Retinal pigment epithelial cell (primary cell): ENCODE data around the gene ATOH1.

Source experiments
- DNase-seq: peaks from one replicate; pipeline ENCODE4 v3.0.0-alpha.2; 2010; ENCODE audit warnings: low read depth
- H3K4me3 ChIP-seq: 2 replicates; pipeline ENCODE4 v1.5.1; 2011; ENCODE audit warnings: mild to moderate bottlenecking, low read length, control low read depth, moderate library complexity
- CTCF ChIP-seq: conservative IDR thresholded peaks from 2 replicates; pipeline ENCODE4 v1.5.1; 2011; ENCODE audit warnings: low read depth, low read length, control low read depth, inconsistent platforms

The ATOH1 gene, protein sequence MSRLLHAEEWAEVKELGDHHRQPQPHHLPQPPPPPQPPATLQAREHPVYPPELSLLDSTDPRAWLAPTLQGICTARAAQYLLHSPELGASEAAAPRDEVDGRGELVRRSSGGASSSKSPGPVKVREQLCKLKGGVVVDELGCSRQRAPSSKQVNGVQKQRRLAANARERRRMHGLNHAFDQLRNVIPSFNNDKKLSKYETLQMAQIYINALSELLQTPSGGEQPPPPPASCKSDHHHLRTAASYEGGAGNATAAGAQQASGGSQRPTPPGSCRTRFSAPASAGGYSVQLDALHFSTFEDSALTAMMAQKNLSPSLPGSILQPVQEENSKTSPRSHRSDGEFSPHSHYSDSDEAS

GRCh38 chr4:93828332-93828994 is at the start of gene ATOH1:
ATOH1 (plus strand) TSS chr4:93828753; CDS start chr4:93828927, 174 bp downstream.
- H3K4me3 ChIP-seq: peak within 1 kb of the TSS; percentile 50
- no peak for DNase-seq

GRCh38 chr4:93779228-93779627 is 49.3 kb upstream of the ATOH1 start:
- TF ChIP-seq CTCF: no peak
- no peak overlapping the region for H3K4me3 ChIP-seq
- no peak for DNase-seq

More at GRCh38 chr4:93828332-93828994, at the start of gene ATOH1:
- TF ChIP-seq CTCF: no peak

- no peak for DNase-seq
- TF ChIP-seq CTCF: no peak
- no peak overlapping the region for H3K4me3 ChIP-seq
Measured at GRCh38 chr4:93780080-93780479, 48.5 kb upstream of the ATOH1 start.

DNA sequence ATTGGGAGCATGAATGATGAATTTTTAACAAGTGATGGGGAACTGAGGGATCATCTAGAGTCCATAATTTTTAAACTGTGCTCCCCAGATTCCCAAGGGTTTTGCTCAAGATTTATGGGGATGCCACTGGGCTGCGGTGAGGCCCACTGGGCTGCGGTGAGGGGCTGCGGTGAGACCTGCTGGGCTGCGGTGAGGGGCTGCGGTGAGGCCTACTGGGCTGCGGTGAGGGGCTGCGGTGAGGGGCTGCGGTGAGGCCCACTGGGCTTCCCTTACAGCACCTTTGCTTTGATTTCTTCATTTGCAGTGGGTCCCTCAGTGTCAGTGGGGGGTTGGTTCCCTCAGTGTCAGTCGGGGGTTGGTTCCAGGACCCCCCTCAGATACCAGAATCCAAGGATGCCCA is 47.4 kb upstream of the ATOH1 start:
- H3K4me3 ChIP-seq: no peak overlapping the region
- TF ChIP-seq CTCF: no peak
- no peak for DNase-seq

DNA sequence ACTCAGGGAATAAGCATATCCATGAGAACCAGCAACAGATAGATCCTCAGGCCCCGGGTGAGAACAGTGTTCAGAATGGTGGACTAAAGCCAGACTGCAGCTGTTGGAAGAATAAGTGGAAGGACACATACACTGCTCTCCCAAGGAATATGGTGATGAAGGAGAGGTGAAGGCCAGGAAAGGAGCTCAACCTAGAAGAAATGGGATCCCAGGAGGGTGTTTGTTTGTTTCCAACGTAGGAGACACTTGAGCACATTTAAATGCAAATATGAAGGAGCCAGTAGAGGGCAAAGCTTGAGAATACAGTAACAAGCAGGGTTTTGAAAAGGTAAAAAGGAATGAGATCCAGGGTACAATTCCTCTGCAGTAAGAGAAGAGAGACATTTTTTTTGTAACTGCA is 42.4 kb upstream of the ATOH1 start:
- H3K4me3 ChIP-seq: no peak overlapping the region
- no peak for TF ChIP-seq CTCF
- no peak for DNase-seq

DNA sequence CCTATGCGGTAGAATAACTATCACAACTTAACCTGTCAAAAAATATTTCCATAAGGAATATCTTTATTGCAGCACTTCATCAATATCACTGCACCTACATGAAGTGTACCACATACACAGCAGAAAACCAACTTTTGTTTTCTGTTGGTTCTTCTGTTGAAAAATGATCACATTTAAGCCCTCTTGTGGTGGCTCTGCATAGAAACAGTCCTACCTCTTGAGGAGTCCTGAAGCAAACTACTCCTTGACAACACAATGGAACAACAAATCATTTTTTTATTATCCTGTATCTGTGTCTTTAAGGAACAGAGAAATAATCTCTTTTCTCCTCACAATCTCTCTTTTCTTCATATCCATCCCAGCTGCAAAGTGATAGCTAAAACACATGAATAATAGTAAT is 39.8 kb upstream of the ATOH1 start:
- no peak overlapping the region for H3K4me3 ChIP-seq
- peak; percentile 68 for TF ChIP-seq CTCF
- DNase-seq: no peak

DNA sequence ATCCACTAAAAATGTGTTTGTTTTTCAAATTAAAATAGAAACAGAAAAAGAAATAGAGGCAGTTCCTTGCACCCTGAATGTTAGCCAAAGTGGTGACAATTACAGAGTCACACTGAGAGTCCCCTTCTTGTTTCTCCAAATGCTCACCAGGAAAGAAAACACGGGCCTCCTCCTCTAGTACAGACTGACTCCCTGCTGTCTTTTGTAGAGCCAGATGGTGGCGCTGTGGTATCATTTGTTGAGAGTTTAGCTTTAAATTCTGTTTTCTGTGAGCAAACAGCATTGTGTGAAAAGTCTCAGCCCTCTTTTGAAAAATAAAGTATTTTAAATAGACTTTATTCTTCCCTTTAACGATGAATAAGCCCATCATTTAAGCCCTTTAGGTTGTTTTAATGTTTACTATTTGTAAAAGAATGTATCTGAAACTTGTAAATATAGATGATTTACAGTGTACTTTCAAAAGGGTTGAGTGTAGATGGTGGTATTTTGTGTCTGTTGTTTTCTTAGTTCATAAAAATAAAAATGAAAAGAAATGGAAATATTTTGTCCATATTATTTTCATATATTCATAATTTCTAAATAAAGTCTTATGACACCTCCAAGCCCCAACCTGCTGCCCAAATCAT is 36.9 kb upstream of the ATOH1 start:
- H3K4me3 ChIP-seq: no peak overlapping the region
- peak; percentile 91 for TF ChIP-seq CTCF
- DNase-seq: no peak
